Measurements from ENCODE around the gene BCL2L12.

Gene BCL2L12

GRCh38 chr19:49681830-49682229 lies 16.1 kb downstream of the BCL2L12 start:
- H3K4me3 ChIP-seq (ENCODE audit: low read length): no peak overlapping the region
- no peak for TF ChIP-seq ZNF274 (IDR thresholded peaks at IDR 0.05; ENCODE audit: low read depth, low read length)

GRCh38 chr19:49682274-49682673 lies 16.5 kb downstream of the BCL2L12 start:
- H3K4me3 ChIP-seq (ENCODE audit: low read length): no peak overlapping the region
- no peak for TF ChIP-seq ZNF274 (IDR thresholded peaks at IDR 0.05; ENCODE audit: low read depth, low read length)

DNA sequence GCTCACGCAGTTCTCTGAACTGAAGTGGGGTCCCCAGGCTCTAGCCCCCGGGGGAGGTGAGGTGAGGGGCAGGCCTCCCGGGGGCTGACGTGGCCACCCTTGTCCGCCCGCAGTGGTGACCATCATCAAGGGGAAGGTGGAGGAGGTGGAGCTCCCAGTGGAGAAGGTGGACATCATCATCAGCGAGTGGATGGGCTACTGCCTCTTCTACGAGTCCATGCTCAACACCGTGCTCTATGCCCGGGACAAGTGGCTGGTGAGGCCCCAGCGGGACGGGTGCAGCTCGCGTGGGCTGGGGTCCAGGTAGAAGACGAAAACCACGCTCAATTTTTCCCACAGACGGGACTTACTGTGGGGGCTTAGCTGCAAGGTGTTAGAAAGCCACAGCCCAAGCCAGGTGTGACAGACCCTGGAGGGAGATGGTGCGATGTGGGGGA lies 18.1 kb downstream of the BCL2L12 start:
- no peak for TF ChIP-seq ZNF274 (IDR thresholded peaks at IDR 0.05; ENCODE audit: low read depth, low read length)
- H3K4me3 ChIP-seq (ENCODE audit: low read length): no peak overlapping the region

- no peak overlapping the region for H3K4me3 ChIP-seq (ENCODE audit: low read length)
- no peak for TF ChIP-seq ZNF274 (IDR thresholded peaks at IDR 0.05; ENCODE audit: low read depth, low read length)
Measured at GRCh38 chr19:49684251-49684982, 18.7 kb downstream of the BCL2L12 start.

GRCh38 chr19:49684983-49685553 lies 19.3 kb downstream of the BCL2L12 start:
- H3K4me3 ChIP-seq (ENCODE audit: low read length): no peak overlapping the region
- TF ChIP-seq ZNF274 (IDR thresholded peaks at IDR 0.05; ENCODE audit: low read depth, low read length): no peak

- no peak for TF ChIP-seq ZNF274 (IDR thresholded peaks at IDR 0.05; ENCODE audit: low read depth, low read length)
- no peak overlapping the region for H3K4me3 ChIP-seq (ENCODE audit: low read length)
Measured at GRCh38 chr19:49685845-49686332, 20.2 kb downstream of the BCL2L12 start.

GRCh38 chr19:49686503-49687088 lies 20.9 kb downstream of the BCL2L12 start:
- no peak for TF ChIP-seq ZNF274 (IDR thresholded peaks at IDR 0.05; ENCODE audit: low read depth, low read length)
- no peak overlapping the region for H3K4me3 ChIP-seq (ENCODE audit: low read length)

DNA sequence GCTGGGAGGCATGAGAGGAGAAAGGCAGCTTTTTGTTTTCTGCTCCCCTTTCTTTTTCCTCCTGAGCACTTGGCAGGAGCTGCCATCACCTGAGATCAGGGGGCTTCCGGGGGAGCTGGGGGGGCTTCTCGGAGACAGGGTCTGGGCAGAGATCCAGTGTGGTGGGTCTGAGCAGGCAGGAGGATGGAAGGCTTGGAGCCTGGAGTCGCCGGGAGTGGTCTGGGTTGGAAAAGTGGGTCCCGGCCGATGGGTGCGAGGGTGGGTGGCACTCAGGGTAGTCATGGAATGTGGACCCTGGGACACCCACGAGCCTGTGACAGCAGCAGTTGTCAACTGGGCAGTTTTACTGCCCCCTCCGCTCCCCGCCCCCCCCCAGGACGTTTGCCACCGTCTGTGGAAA lies 21.4 kb downstream of the BCL2L12 start:
- TF ChIP-seq ZNF274 (IDR thresholded peaks at IDR 0.05; ENCODE audit: low read depth, low read length): no peak
- H3K4me3 ChIP-seq (ENCODE audit: low read length): no peak overlapping the region

DNA sequence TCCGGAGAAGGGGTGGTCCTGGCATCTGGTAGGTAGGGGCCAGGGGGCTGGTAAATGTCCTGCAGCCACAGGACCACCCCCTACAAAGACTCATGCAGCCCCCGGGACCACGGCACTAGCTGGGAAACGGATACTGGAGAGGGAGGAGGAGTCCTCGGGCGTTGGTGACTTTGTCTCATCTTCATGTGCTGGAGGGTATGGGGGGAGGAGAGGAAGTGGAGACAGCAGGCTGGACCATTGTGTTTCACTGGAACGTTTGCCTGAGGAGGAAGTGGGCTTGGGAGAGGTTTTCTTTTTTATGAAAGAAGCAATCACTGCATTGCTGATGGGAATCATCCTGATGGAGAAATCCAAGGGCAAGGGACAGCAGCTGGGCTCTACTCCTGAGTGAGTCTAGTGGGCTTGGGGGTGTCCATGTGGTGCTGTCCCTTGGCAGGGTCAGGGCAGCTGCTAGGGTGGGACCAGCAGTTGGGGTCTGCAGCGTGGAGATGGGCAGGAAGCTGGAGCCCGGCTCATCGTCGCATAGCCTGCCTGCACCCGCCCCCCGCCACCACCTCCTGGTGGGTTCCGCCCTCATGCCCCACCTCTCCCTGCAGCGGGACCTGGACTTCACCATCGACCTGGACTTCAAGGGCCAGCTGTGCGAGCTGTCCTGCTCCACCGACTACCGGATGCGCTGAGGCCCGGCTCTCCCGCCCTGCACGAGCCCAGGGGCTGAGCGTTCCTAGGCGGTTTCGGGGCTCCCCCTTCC lies 22.0 kb downstream of the BCL2L12 start:
- TF ChIP-seq ZNF274 (IDR thresholded peaks at IDR 0.05; ENCODE audit: low read depth, low read length): no peak
- H3K4me3 ChIP-seq (ENCODE audit: low read length): no peak overlapping the region

DNA sequence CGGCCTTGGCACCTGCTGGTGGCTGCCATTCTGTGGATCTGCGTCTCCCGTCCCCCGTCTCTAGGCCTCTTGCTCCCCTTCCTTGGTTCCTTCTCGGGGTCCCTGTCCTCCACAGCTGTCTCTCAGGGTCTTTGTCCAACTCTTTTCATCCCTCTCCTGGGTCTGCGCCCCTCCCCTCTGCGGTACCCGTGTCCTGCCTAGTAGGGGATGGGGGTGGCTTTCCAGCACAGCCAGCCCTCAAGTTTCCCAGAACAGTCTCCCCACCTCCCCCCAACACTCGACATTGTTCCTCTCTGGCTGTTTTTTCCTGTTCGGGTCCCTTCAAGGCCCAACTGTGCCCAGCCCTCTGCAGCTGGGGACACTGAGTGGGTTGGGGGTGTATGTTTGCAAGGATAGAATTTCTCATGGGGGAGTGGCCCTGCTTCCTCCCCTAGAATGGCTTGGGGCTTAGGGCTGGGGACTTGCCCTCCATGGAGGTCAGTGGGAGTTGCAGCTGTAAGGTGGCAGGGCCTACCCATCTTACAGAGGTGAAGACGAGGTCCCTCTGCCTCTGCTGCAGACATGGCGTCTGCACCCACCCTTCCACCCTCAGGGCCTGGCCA lies 22.9 kb downstream of the BCL2L12 start:
- TF ChIP-seq ZNF274 (IDR thresholded peaks at IDR 0.05; ENCODE audit: low read depth, low read length): no peak
- no peak overlapping the region for H3K4me3 ChIP-seq (ENCODE audit: low read length)

GRCh38 chr19:49689133-49690078 lies 23.7 kb downstream of the BCL2L12 start, which contains the start of gene ADM5:
Gene ADM5, plus strand, starts transcription at chr19:49689594. Its CDS starts 244 bp downstream, at chr19:49689838.
- no peak for TF ChIP-seq ZNF274 (IDR thresholded peaks at IDR 0.05; ENCODE audit: low read depth, low read length)

DNA sequence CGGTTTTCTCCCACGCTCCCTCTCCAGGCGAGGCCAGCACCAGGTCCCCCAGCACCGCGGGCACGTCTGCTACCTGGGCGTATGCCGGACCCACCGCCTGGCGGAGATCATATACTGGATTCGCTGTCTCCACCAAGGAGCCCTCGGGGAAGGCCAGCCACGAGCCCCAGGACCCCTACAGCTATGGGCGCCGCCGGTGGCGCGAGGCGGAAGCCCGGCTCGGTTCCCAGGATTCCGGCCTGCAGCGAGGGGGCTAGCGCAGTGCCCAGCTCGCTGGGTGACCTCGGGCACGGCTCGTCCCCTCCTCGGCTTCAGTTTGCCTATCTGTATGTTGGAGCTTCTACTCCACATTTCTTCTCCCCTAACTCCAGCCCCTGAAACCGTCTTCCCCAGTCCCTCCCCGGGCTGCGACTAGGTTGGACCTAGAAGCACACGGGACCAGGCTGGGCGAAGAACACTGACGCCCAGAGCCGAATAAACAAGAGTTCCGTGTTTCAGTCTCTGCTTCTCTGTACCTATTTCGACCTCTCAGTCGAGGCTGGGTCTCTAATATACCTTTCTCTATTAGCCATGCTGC lies 24.4 kb downstream of the BCL2L12 start:
- no peak overlapping the region for H3K4me3 ChIP-seq (ENCODE audit: low read length)
- TF ChIP-seq ZNF274 (IDR thresholded peaks at IDR 0.05; ENCODE audit: low read depth, low read length): no peak

More at GRCh38 chr19:49689133-49690078, 23.7 kb downstream of the BCL2L12 start, which contains the start of gene ADM5:
- H3K4me3 ChIP-seq (ENCODE audit: low read length): no peak within 1 kb of the TSS
